H1 (cell line): Measurements from ENCODE around the gene SLC25A24. TPM values are rescaled to one million over a fixed set of nuclear protein-coding genes. Genes with fewer than 3 reads are reported as not detected.
A peak's percentile ranks its signal among the peaks of the same experiment; 100 is the strongest.

Experiments
- CTCF ChIA-PET: fragments of 300-600 bp; sonication (Branson Sonifier 250); formaldehyde crosslinking; loops from one replicate; lab custom pipeline; 2021; ENCODE audit not compliant: partially characterized antibody; lab: Charles Lee
- POLR2A ChIA-PET: fragments of 300-600 bp; sonication (Branson Sonifier 250); formaldehyde crosslinking; loops from one replicate; lab custom pipeline; 2021; ENCODE audit warnings: inconsistent platforms; ENCODE audit not compliant: partially characterized antibody; lab: Charles Lee
- DNase-seq, 2 experiments: peaks; one replicate each; pipeline versions ENCODE4 v3.0.0 to v3.0.0-alpha.2; 2010 to 2022; ENCODE audit warnings: low spot score in 2 of 2, low read depth in 1 of 2, mixed read lengths in 1 of 2
- FAIRE-seq: peaks from 2 replicates; lab custom pipeline; 2011; peaks lifted over from hg19 to GRCh38; lab: Jason Lieb, UNC
- H2AFZ ChIP-seq: 2 replicates; pipeline ENCODE4 v1.8.1; 2012; ENCODE audit warnings: low read length, inconsistent platforms
- H2AK5ac ChIP-seq: 2 replicates; pipeline ENCODE4 v1.6.1; 2013; ENCODE audit warnings: low read depth, low read length
- H2BK120ac ChIP-seq: replicated peaks from 2 replicates; pipeline ENCODE3; 2013; ENCODE audit warnings: low read depth, low read length, inconsistent platforms
- H2BK12ac ChIP-seq: 2 replicates; pipeline ENCODE4 v1.6.1; 2013; ENCODE audit warnings: low read depth, low read length
- H2BK15ac ChIP-seq: 2 replicates; pipeline ENCODE4 v1.6.1; 2013; ENCODE audit warnings: low read length
- H2BK20ac ChIP-seq: 2 replicates; pipeline ENCODE4 v1.6.1; 2013; ENCODE audit warnings: low read length
- H2BK5ac ChIP-seq: 2 replicates; pipeline ENCODE4 v1.6.1; 2013; ENCODE audit warnings: low read depth, low read length
- H3K14ac ChIP-seq: 2 replicates; pipeline ENCODE4 v1.6.1; 2013; ENCODE audit warnings: inconsistent platforms; ENCODE audit not compliant: insufficient read length
- H3K18ac ChIP-seq: 2 replicates; pipeline ENCODE4 v1.6.1; 2013; ENCODE audit warnings: low read length; ENCODE audit errors: extremely low read depth
- H3K23ac ChIP-seq: 2 replicates; pipeline ENCODE4 v1.6.1; 2013; ENCODE audit warnings: inconsistent platforms; ENCODE audit not compliant: insufficient read length
- H3K23me2 ChIP-seq: 2 replicates; pipeline ENCODE4 v1.6.1; 2013; ENCODE audit warnings: low read depth, low read length
- H3K27ac ChIP-seq: 2 replicates; pipeline ENCODE4 v1.6.1; 2011; ENCODE audit warnings: low read depth, low read length, inconsistent platforms
- H3K27me3 ChIP-seq, 4 experiments: replicated peaks in 1 of 4; 1 replicate in 1 of 4; 2 replicates in 3 of 4; pipeline versions ENCODE4 v1.6.1 to v1.8.1; 2011 to 2013; ENCODE audit warnings: low read length in 3 of 4, mild to moderate bottlenecking in 3 of 4, inconsistent platforms in 2 of 4, mixed read lengths in 2 of 4, moderate library complexity in 1 of 4; ENCODE audit not compliant: control insufficient read depth in 3 of 4, insufficient read depth in 3 of 4; ENCODE audit errors: extremely low read depth in 1 of 4
- H3K36me3 ChIP-seq, 4 experiments: 2 replicates each; pipeline versions ENCODE4 v1.6.1 to v1.8.1; 2011 to 2013; ENCODE audit warnings: mild to moderate bottlenecking in 4 of 4, low read length in 3 of 4, moderate library complexity in 2 of 4, control low read depth in 1 of 4, inconsistent platforms in 1 of 4; ENCODE audit not compliant: insufficient read depth in 4 of 4, control insufficient read depth in 2 of 4
- H3K4ac ChIP-seq: replicated peaks from 2 replicates; pipeline ENCODE3; 2013; ENCODE audit warnings: low read length, low read depth, mixed read lengths, inconsistent platforms; ENCODE audit not compliant: insufficient read length
- H3K4me1 ChIP-seq, 4 experiments: replicated peaks in 1 of 4; 1 replicate in 1 of 4; 2 replicates in 3 of 4; pipeline versions ENCODE4 v1.6.1 to v1.8.1; 2011 to 2013; ENCODE audit warnings: low read length in 3 of 4, inconsistent platforms in 2 of 4, mixed read lengths in 1 of 4; ENCODE audit not compliant: insufficient read depth in 4 of 4, control insufficient read depth in 3 of 4
- H3K4me2 ChIP-seq, 2 experiments: 2 replicates each; pipeline versions ENCODE4 v1.6.1 to v1.8.1; 2011 to 2013; ENCODE audit warnings: low read depth in 2 of 2, low read length in 2 of 2, control low read depth in 1 of 2, inconsistent platforms in 1 of 2, mild to moderate bottlenecking in 1 of 2; ENCODE audit not compliant: insufficient read depth in 1 of 2
- H3K4me3 ChIP-seq, 4 experiments: fragments of 200-600, 300-600 bp in 1 of 4; sonication (generic), shearing (Covaris generic), sonication (Bioruptor Twin) in 1 of 4; 2 replicates each; pipeline versions ENCODE4 v1.5.1 to v1.8.1; 2011 to 2016; ENCODE audit warnings: low read length in 4 of 4, low read depth in 3 of 4, control low read depth in 2 of 4, inconsistent platforms in 2 of 4, mild to moderate bottlenecking in 2 of 4, mixed read lengths in 1 of 4, moderate library complexity in 1 of 4; ENCODE audit not compliant: insufficient read depth in 2 of 4; ENCODE audit errors: extremely low read depth in 1 of 4
- H3K56ac ChIP-seq: replicated peaks from 2 replicates; pipeline ENCODE3; 2013; ENCODE audit warnings: low read depth, mild to moderate bottlenecking, mixed read lengths, low read length, inconsistent platforms; ENCODE audit not compliant: insufficient read length
- H3K79me1 ChIP-seq: 2 replicates; pipeline ENCODE4 v1.6.1; 2013; ENCODE audit warnings: low read depth, low read length, control low read depth
- H3K79me2 ChIP-seq, 2 experiments: 2 replicates each; pipeline versions ENCODE4 v1.6.1 to v1.8.1; 2012 to 2013; ENCODE audit warnings: low read length in 2 of 2, mild to moderate bottlenecking in 2 of 2, inconsistent platforms in 1 of 2; ENCODE audit not compliant: insufficient read depth in 2 of 2, control insufficient read depth in 1 of 2
- H3K9ac ChIP-seq, 4 experiments: replicated peaks in 1 of 4; 1 replicate in 1 of 4; 2 replicates in 3 of 4; pipeline versions ENCODE4 v1.6.1 to v1.8.1; 2011 to 2013; ENCODE audit warnings: low read depth in 3 of 4, low read length in 3 of 4, control low read depth in 2 of 4, mild to moderate bottlenecking in 2 of 4, moderate library complexity in 2 of 4, inconsistent platforms in 1 of 4; ENCODE audit errors: extremely low read depth in 1 of 4
- H3K9me3 ChIP-seq, 2 experiments: 2 replicates each; pipeline versions ENCODE4 v1.6.1 to v1.8.1; 2012 to 2013; ENCODE audit warnings: mild to moderate bottlenecking in 2 of 2, moderate library complexity in 2 of 2, control low read depth in 1 of 2, inconsistent platforms in 1 of 2, low read depth in 1 of 2, low read length in 1 of 2, mixed read lengths in 1 of 2; ENCODE audit not compliant: insufficient read depth in 2 of 2
- H4K20me1 ChIP-seq, 2 experiments: replicated peaks in 1 of 2; 2 replicates each; pipeline versions ENCODE3 to v1.8.1; 2011 to 2013; ENCODE audit warnings: inconsistent platforms in 2 of 2, low read length in 2 of 2, mild to moderate bottlenecking in 1 of 2; ENCODE audit not compliant: insufficient read depth in 2 of 2, control insufficient read depth in 1 of 2
- H4K5ac ChIP-seq: 2 replicates; pipeline ENCODE4 v1.6.1; 2013; ENCODE audit warnings: low read length, low read depth, mixed read lengths, inconsistent platforms; ENCODE audit not compliant: insufficient read length
- H4K8ac ChIP-seq: 2 replicates; pipeline ENCODE4 v1.8.0; 2013; ENCODE audit warnings: mild to moderate bottlenecking, moderate library complexity, low read length, inconsistent platforms; ENCODE audit not compliant: insufficient read depth; ENCODE audit errors: extremely low read depth
- H4K91ac ChIP-seq: replicated peaks from 2 replicates; pipeline ENCODE3; 2013; ENCODE audit warnings: low read length, mixed read lengths, inconsistent platforms; ENCODE audit not compliant: insufficient read length
- CHD1 ChIP-seq: IDR thresholded peaks from 2 replicates; pipeline ENCODE4 v1.6.1; 2012; ENCODE audit warnings: low read depth, low read length, improper control_type of control experiment
- CTBP2 ChIP-seq: IDR thresholded peaks from 2 replicates; pipeline ENCODE4 v1.7.0; 2011; ENCODE audit warnings: borderline replicate concordance, mild to moderate bottlenecking, moderate library complexity, mixed read lengths, low read length; ENCODE audit not compliant: insufficient read depth, insufficient read length
- MAX ChIP-seq: IDR thresholded peaks from 2 replicates; pipeline ENCODE4 v1.6.1; 2012; ENCODE audit warnings: inconsistent platforms
- RXRA ChIP-seq: IDR thresholded peaks from 2 replicates; pipeline ENCODE4 v1.6.1; 2011; ENCODE audit warnings: low read depth, mild to moderate bottlenecking, low read length, moderate library complexity; ENCODE audit not compliant: insufficient read depth
- SIN3A ChIP-seq, 2 experiments: IDR thresholded peaks in 1 of 2; conservative IDR thresholded peaks in 1 of 2; 2 replicates each; pipeline ENCODE4 v1.6.1; 2011 to 2012; ENCODE audit warnings: low read length in 2 of 2, improper control_type of control experiment in 1 of 2, low read depth in 1 of 2, mild to moderate bottlenecking in 1 of 2
- TAF1 ChIP-seq: IDR thresholded peaks from 2 replicates; pipeline ENCODE4 v1.6.1; 2011; ENCODE audit warnings: mild to moderate bottlenecking, low read depth, low read length
- WGBS, 2 experiments: shearing (Covaris generic) in 1 of 2; methylation state at CpG; one replicate each; pipeline versions ENCODE4 v1.1.6 to v1.1.7; 2013 to 2015; ENCODE audit warnings: low lambda C conversion rate in 2 of 2, mixed read lengths in 2 of 2, inconsistent platforms in 1 of 2, low coverage in 1 of 2, missing lambda C conversion rate in 1 of 2; ENCODE audit not compliant: insufficient replicate concordance in 2 of 2, insufficient coverage in 1 of 2, insufficient read length in 1 of 2; ENCODE audit errors: extremely low coverage in 1 of 2, missing lambda C conversion rate in 1 of 2; 5-methylcytosine and 5-hydroxymethylcytosine counted together
- long read RNA-seq, 2 experiments: library from RNA in 1 of 2; library from capped mRNA in 1 of 2; stranded (forward); transcript quantifications; one replicate each; pipeline ENCODE4 v2.0.0, GENCODE V29; 2021; ENCODE audit warnings: inconsistent platforms in 1 of 2
- polyA minus RNA-seq, 3 experiments: library from RNA; depleted of rRNA, polyadenylated mRNA; stranded (reverse); fragments of >200 nt; gene quantifications; 1 replicate in 2 of 3; 2 replicates in 1 of 3; pipeline ENCODE4 v1.2.3, GENCODE V29; 2011
- polyA plus RNA-seq, 7 experiments: library from polyadenylated mRNA; depleted of rRNA in 3 of 7; stranded (reverse) in 5 of 7; unstranded in 2 of 7; fragments of >200 nt in 5 of 7; fragments of 200-250 nt in 2 of 7; gene quantifications; 1 replicate in 5 of 7; 2 replicates in 1 of 7; 4 replicates in 1 of 7; pipeline versions ENCODE4 v1.2.1 to v1.2.3, GENCODE V29; 2011 to 2013; ENCODE audit warnings: missing spikeins in 2 of 7, mixed read lengths in 2 of 7
- total RNA-seq: library from RNA; stranded (reverse); fragmentation: NEBNext Ultra II Directional; extraction: Animal tissue kit (Norgen Biotek cat#: 25700); gene quantifications from 2 replicates; pipeline ENCODE4 v1.2.1, GENCODE V29; 2021

SLC25A24 gene
- 36.8 and 40.6 TPM in 2 replicates for total RNA-seq
- 8.9 and 13.6 TPM in 2 replicates for polyA plus RNA-seq (2011; rRNA removed)
- 16.5 TPM for polyA plus RNA-seq (2011; cell fraction: cytosol; rRNA removed)
- polyA plus RNA-seq (2011; cell fraction: nucleus; rRNA removed): 5.0 TPM
- 12.5 to 25.4 TPM (median 16.1 TPM) in 4 replicates for polyA plus RNA-seq (2012, experiment 1 of 2)
- 2.9 TPM for polyA plus RNA-seq (2012, experiment 2 of 2)
- 29.5 TPM for polyA plus RNA-seq (2013, experiment 1 of 2)
- polyA plus RNA-seq (2013, experiment 2 of 2): 29.2 TPM
- 17.6 and 23.4 TPM in 2 replicates for polyA minus RNA-seq (2011; rRNA and poly(A)+ RNA removed)
- 18.9 TPM for polyA minus RNA-seq (2011; cell fraction: cytosol; rRNA and poly(A)+ RNA removed)
- 31.3 TPM for polyA minus RNA-seq (2011; cell fraction: nucleus; rRNA and poly(A)+ RNA removed)
- long read RNA-seq, experiment 1, full-length matches to known transcripts: 26 of 55 reads
- long read RNA-seq, experiment 1, partial matches to known transcripts: 12 of 55 reads
- long read RNA-seq, experiment 1, other reads (novel, unspliced or antisense): 17 of 55 reads
- long read RNA-seq, experiment 2, full-length matches to known transcripts: 4 of 10 reads
- long read RNA-seq, experiment 2, partial matches to known transcripts: 6 of 10 reads
- long read RNA-seq, experiment 2, other reads (novel, unspliced or antisense): 0 of 10 reads

GRCh38 chr1:108199781-108200686 lies at the start of gene SLC25A24:
TSS of gene SLC25A24 (minus strand) at chr1:108200343. CDS start at chr1:108200138, 205 bp downstream.
- FAIRE-seq: no peak
- POLR2A ChIA-PET: interaction anchor here (0.8 to 2.1 kb wide), 10 partner anchors 8 to 461 kb away, joined by 3 to 14 read pairs (median 3); partner anchors contain the start of gene HENMT1
- TF ChIP-seq TAF1: 0 out of 2 replicates have a peak, but pooled peaks have one; percentile 25
- peak; percentile 38 for TF ChIP-seq CTBP2
- no peak for TF ChIP-seq CHD1
- TF ChIP-seq SIN3A (conservative IDR thresholded peaks at IDR 0.05 in 1 of 2, IDR thresholded peaks at IDR 0.05 in 1 of 2; ENCODE audit: low read depth in 1 of 2, low read length in 2 of 2): peak in 1 of 2 experiments; percentile 33; a peak in 1 of 4 replicates
- TF ChIP-seq RXRA: no peak
- peak; percentile 36; the same call in 1 of the 2 replicates for TF ChIP-seq MAX

More at GRCh38 chr1:108199781-108200686, at the start of gene SLC25A24:
- peaks cover 8% of the 10 kb centered on the region for H3K79me1 ChIP-seq
- H3K4me2 ChIP-seq: peak within 1 kb of the TSS; percentile 67 to 78
- H4K8ac ChIP-seq: peak within 1 kb of the TSS; percentile 86
- H3K18ac ChIP-seq: peak within 1 kb of the TSS; percentile 26
- peak within 1 kb of the TSS; percentile 77 to 94 (median 83) for H3K4me3 ChIP-seq
- H3K9ac ChIP-seq: peak within 1 kb of the TSS; percentile 13 to 83 (median 74); a peak in 6 of 7 replicates
- no peaks in the 10 kb centered on the region for H3K9me3 ChIP-seq
- peak within 1 kb of the TSS; percentile 71 for H3K56ac ChIP-seq
- CTCF ChIA-PET: interaction anchor here (0.8 to 1.9 kb wide), 6 partner anchors 10 to 444 kb away, joined by 3 to 7 read pairs (median 4); no protein-coding TSS in a partner anchor
- H3K23ac ChIP-seq: no peak within 1 kb of the TSS
- H2BK20ac ChIP-seq: no peak within 1 kb of the TSS
- H3K27me3 ChIP-seq: no peaks in the 10 kb centered on the region
- H4K5ac ChIP-seq: peak within 1 kb of the TSS; percentile 69
- H2AFZ ChIP-seq: peak within 1 kb of the TSS; percentile 87
- no peak within 1 kb of the TSS for H3K14ac ChIP-seq
- 0 out of 2 replicates have a peak within 1 kb of the TSS, but pooled peaks have one; percentile 26 for H3K27ac ChIP-seq
- peak within 1 kb of the TSS; percentile 66 for H2BK120ac ChIP-seq
- peaks cover 0 to 1% of the 10 kb centered on the region in 2 experiments for H4K20me1 ChIP-seq
- H2AK5ac ChIP-seq: no peak within 1 kb of the TSS
- DNase-seq: peak; percentile 53 to 83
- peak within 1 kb of the TSS; percentile 67; the same call in 1 of the 2 replicates for H2BK5ac ChIP-seq
- peak within 1 kb of the TSS; percentile 27; the same call in 1 of the 2 replicates for H2BK12ac ChIP-seq
- peak within 1 kb of the TSS; percentile 69 for H3K4ac ChIP-seq
- no peak within 1 kb of the TSS for H2BK15ac ChIP-seq
- H3K4me1 ChIP-seq: peaks cover 0 to 6% (median 2%) of the 10 kb centered on the region in 4 experiments; a peak in 3 of 7 replicates
- H3K79me2 ChIP-seq: peaks cover 0 to 43% of the 10 kb centered on the region in 2 experiments; a peak in 2 of 4 replicates
- WGBS, 2 experiments: 3% methylated on average over 54 of the region's 97 CpGs; no CpG with 5 or more reads in 1 of the 2 experiments
- H3K36me3 ChIP-seq: peaks cover 0 to 7% (median 0%) of the 10 kb centered on the region in 4 experiments; a peak in 1 of 8 replicates
- H4K91ac ChIP-seq: peak within 1 kb of the TSS; percentile 94
- peaks cover 6% of the 10 kb centered on the region; the same call in 1 of the 2 replicates for H3K23me2 ChIP-seq
